Endothelial cell (in vitro differentiated cells): ENCODE data around the gene INAFM2. TPM values are rescaled to one million over a fixed set of nuclear protein-coding genes. Genes with fewer than 3 reads are reported as not detected.

ENCODE experiments used
- DNase-seq: peaks from one replicate; pipeline ENCODE4 v3.0.0; 2021; ENCODE audit warnings: low spot score
- H3K27ac Mint-ChIP-seq: one replicate; pipeline ENCODE4 v1.8.0; 2021; ENCODE audit warnings: mixed read lengths, inconsistent platforms; ENCODE audit not compliant: unreplicated experiment
- H3K27me3 Mint-ChIP-seq: one replicate; pipeline ENCODE4 v1.8.0; 2021; ENCODE audit warnings: mild to moderate bottlenecking, moderate library complexity, mixed read lengths, inconsistent platforms; ENCODE audit not compliant: unreplicated experiment
- H3K36me3 Mint-ChIP-seq: one replicate; pipeline ENCODE4 v1.8.0; 2021; ENCODE audit warnings: mild to moderate bottlenecking, low read depth, mixed read lengths, inconsistent platforms; ENCODE audit not compliant: unreplicated experiment
- H3K4me1 Mint-ChIP-seq: one replicate; pipeline ENCODE4 v1.8.0; 2021; ENCODE audit warnings: mild to moderate bottlenecking, mixed read lengths, inconsistent platforms; ENCODE audit not compliant: unreplicated experiment
- H3K4me3 Mint-ChIP-seq: one replicate; pipeline ENCODE4 v1.8.0; 2021; ENCODE audit warnings: mild to moderate bottlenecking, mixed read lengths, inconsistent platforms; ENCODE audit not compliant: unreplicated experiment
- H3K9me3 Mint-ChIP-seq: one replicate; pipeline ENCODE4 v1.8.0; 2021; ENCODE audit warnings: mixed read lengths, inconsistent platforms; ENCODE audit not compliant: unreplicated experiment
- CTCF ChIP-seq: fragments of 200-600 bp; sonication (generic); IDR thresholded peaks from one replicate; pipeline ENCODE4 v1.5.0; 2021; ENCODE audit warnings: antibody characterized with exemption; ENCODE audit not compliant: unreplicated experiment
- total RNA-seq: library from RNA; stranded (reverse); fragmentation: NEBNext Ultra II Directional; extraction: Animal tissue kit (Norgen Biotek cat#: 25700); gene quantifications from one replicate; pipeline ENCODE4 v1.2.1, GENCODE V29; 2021; ENCODE audit not compliant: unreplicated experiment

The INAFM2 gene
- total RNA-seq, 1 donor from 2014 or later: 17.7 TPM

GRCh38 chr15:40334941-40335795, 11.7 kb downstream of the INAFM2 start:
- TF ChIP-seq CTCF: no peak
- Mint-ChIP-seq H3K4me1 (peaks cover 36% of the 10 kb centered on the region), H3K9me3 (no peaks in the 10 kb centered on the region), H3K27me3 (peaks cover 10% of the 10 kb centered on the region), H3K27ac (no peak overlapping the region), H3K4me3 (peak overlapping the region; percentile 7), H3K36me3 (no peaks in the 10 kb centered on the region)
- DNase-seq: no peak

- no peak for TF ChIP-seq CTCF
- Mint-ChIP-seq H3K27me3 (peaks cover 10% of the 10 kb centered on the region), H3K27ac (no peak overlapping the region), H3K36me3 (no peaks in the 10 kb centered on the region), H3K4me1 (peaks cover 27% of the 10 kb centered on the region), H3K9me3 (no peaks in the 10 kb centered on the region), H3K4me3 (peak overlapping the region; percentile 7)
- DNase-seq: no peak
Measured at GRCh38 chr15:40335938-40336743, 12.6 kb downstream of the INAFM2 start.

- no peak overlapping the region for H3K27ac Mint-ChIP-seq
- H3K27me3 Mint-ChIP-seq: peaks cover 10% of the 10 kb centered on the region
- no peak for TF ChIP-seq CTCF
- H3K36me3 Mint-ChIP-seq: no peaks in the 10 kb centered on the region
- no peak overlapping the region for H3K4me3 Mint-ChIP-seq
- H3K4me1 Mint-ChIP-seq: peaks cover 27% of the 10 kb centered on the region
- DNase-seq: peak; percentile 43
- H3K9me3 Mint-ChIP-seq: no peaks in the 10 kb centered on the region
Measured at GRCh38 chr15:40336744-40337122, 13.2 kb downstream of the INAFM2 start.

- Mint-ChIP-seq H3K27ac (no peak overlapping the region), H3K9me3 (no peaks in the 10 kb centered on the region), H3K4me1 (peaks cover 27% of the 10 kb centered on the region), H3K27me3 (peaks cover 10% of the 10 kb centered on the region), H3K36me3 (no peaks in the 10 kb centered on the region), H3K4me3 (no peak overlapping the region)
- DNase-seq: no peak
- TF ChIP-seq CTCF: no peak
Measured at GRCh38 chr15:40337597-40337996, 14.1 kb downstream of the INAFM2 start.
